EL (cell line): ENCODE measurements around the gene TBKBP1.
"Not testable (repeated sequence)": the region's sequence is repeated elsewhere in the genome, so short reads cannot be mapped to it uniquely, and the experiment has no call there.

Experiments used
- DNase-seq: peaks from one replicate; pipeline ENCODE4 v3.0.0-alpha.2; 2016

The TBKBP1 gene

GRCh38 chr17:47733674-47734410, 39.9 kb downstream of the TBKBP1 start:
- no peak for DNase-seq

DNA sequence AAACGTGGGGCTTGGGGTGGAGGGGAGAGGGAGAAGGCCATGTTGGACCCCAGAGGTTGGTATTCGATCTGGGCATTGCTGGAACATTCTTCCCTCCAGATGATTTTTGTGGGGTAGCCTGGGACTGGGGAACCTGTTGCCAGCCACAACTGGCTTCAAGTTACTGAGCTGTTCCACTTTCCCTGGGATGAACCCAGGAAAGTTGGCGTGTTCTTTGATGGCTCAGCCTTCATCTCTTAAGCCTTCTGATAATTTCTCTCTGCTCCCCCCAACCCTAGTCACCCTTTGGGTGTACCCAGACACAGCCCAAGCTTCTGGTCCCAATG, 41.1 kb downstream of the TBKBP1 start:
- DNase-seq: no peak

GRCh38 chr17:47735536-47736011, 41.6 kb downstream of the TBKBP1 start:
- DNase-seq: no peak

GRCh38 chr17:47736501-47737495, 42.8 kb downstream of the TBKBP1 start:
- no peak for DNase-seq

DNA sequence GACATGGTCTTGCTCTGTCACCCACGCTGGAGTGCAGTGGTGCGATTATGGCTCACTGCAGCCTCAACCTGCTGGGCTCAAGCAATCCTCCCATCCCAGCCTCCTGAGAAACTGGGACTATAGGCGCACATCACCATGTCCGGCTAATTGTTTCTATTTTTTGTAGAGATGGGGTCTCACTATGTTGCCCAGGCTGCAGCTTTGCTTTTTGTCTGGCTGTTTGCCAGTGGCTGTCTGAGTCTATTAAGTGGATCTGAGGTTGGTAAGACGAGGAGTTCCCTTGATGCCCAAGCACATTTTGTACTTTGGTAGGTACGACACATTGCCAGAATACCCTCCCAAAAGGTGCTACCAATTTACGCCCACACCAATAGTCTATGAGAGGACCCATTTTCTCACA, 44.2 kb downstream of the TBKBP1 start:
- DNase-seq: no peak

DNA sequence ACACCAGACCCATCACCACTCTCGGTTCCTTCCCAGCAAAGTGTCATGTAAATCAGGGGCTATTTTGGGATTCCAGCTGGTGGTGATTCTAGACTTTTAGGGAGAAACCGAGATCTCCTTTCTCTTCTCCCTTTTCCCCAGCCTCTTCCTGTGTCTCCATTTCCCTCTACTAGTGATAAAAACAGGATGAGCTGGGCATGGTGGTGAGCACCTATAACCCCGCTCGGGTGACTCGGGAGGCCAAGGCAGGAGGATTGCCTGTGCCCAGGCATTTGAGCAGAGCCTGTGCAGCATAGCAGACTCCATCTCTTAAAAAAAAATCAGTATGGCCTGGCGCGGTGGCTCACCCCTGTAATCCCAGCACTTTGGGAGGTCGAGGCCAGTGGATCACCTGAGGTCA, 45.2 kb downstream of the TBKBP1 start:
- no peak for DNase-seq

DNA sequence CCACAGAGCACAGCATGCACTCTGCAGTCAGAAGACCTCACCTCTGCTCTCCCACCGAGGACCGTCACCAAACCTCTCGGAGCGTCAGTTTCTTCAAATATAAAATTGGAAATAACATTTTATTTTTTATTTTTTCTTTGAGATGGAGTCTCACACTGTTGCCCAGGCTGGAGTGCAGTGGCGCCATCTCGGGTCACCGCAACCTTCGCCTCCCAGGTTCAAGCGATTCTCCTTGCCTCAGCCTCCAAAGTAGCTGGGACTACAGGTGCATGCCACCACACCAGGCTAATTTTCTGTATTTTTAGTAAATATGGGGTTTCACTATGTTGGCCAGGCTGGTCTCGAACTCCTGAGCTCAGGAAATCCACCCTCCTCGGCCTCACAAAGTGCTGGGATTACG, 46.0 kb downstream of the TBKBP1 start:
- not testable (repeated sequence) for DNase-seq

GRCh38 chr17:47741109-47741792, 47.3 kb downstream of the TBKBP1 start:
- DNase-seq: no peak

GRCh38 chr17:47741793-47742145, 47.8 kb downstream of the TBKBP1 start:
- no peak for DNase-seq

- no peak for DNase-seq
These were observed 48.6 kb downstream of the TBKBP1 start for GRCh38 chr17:47742319-47743181.

DNA sequence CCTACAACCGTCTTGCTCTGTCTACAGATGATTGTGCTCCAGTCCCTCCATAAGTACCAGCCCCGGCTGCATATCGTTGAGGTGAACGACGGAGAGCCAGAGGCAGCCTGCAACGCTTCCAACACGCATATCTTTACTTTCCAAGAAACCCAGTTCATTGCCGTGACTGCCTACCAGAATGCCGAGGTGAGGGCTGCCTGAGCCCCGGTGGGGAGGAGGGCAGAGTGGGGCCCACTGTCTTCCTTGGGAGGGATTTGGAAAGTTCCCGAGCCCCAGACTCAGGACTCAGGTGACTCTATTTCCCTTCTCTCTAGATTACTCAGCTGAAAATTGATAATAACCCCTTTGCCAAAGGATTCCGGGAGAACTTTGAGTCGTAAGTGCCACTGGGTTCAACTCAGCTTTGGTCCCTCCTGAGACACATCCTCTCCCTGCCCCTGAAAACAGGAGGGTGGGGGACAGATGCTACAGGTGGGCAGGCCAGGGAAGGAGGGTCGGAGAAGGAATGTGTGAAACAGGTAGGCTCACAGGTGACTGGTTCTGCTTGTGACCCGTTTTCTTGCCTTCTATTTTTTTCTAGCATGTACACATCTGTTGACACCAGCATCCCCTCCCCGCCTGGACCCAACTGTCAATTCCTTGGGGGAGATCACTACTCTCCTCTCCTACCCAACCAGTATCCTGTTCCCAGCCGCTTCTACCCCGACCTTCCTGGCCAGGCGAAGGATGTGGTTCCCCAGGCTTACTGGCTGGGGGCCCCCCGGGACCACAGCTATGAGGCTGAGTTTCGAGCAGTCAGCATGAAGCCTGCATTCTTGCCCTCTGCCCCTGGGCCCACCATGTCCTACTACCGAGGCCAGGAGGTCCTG, 50.4 kb downstream of the TBKBP1 start:
- no peak for DNase-seq

- DNase-seq: no peak
These were observed 51.0 kb downstream of the TBKBP1 start for GRCh38 chr17:47745037-47745380.

- DNase-seq: no peak
These were observed 57.5 kb downstream of the TBKBP1 start for GRCh38 chr17:47751471-47751870.

DNA sequence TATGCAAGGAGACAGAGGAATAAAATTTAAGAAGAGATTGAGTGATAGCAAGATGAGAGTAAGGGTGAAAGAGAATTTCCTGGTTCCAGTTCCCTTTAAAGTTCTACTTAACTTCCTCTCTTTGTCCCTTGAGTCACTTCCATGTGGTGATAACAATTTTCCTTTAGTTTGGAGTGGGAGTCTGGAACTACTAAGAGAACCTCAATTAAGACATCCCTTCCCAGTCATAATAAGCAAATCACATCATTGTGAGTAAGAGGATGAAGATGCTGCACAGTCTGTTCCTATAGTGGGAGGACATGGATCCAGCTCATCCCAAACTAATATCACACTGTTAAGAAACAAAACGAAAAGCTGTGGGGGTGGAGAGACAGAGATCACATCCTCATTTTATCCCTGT, 63.4 kb downstream of the TBKBP1 start:
- no peak for DNase-seq

DNA sequence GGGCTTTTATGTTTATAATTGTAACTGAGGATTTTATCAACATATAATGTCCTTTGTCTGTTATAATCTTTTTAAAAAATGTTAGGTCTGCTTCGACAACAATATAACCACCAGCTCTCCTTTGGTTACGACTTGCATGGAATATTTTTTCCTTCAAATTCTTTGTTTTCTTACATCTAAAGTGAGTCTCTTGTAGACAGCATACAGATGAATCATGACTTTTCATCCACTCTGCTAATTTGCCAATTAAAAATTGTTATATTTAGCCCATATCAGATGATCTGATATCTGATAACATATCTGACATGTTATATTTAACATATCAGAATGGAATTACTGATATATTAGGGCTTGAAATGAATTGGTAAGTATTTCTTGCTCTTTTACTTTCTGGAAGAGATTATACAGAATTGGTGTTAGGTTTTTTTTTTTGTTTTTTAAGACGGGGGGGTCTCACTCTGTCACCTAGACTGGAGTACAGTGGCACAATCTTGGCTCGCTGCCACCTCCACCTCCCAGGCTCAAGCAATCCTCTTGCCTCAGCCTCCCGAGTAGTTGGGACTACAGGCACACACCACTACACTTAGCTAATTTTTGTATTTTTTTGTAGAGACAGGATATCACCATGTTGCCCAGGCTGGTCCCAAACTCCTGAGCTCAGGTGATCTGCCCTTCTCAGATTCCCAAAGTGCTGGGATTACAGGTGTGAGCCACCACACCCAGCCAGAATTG, 66.6 kb downstream of the TBKBP1 start:
- no peak for DNase-seq
